GM21526 (cell line): ENCODE results near the gene SPATA24.
"Not testable (repeated sequence)": the region's sequence is repeated elsewhere in the genome, so short reads cannot be mapped to it uniquely, and the experiment has no call there.

Experiments used
- ATAC-seq: cut with Tn5 transposase; IDR thresholded peaks from one replicate; pipeline ENCODE4 v1.9.1; 2021; ENCODE audit warnings: moderate library complexity; ENCODE audit not compliant: unreplicated experiment, low FRiP score

The SPATA24 gene

DNA sequence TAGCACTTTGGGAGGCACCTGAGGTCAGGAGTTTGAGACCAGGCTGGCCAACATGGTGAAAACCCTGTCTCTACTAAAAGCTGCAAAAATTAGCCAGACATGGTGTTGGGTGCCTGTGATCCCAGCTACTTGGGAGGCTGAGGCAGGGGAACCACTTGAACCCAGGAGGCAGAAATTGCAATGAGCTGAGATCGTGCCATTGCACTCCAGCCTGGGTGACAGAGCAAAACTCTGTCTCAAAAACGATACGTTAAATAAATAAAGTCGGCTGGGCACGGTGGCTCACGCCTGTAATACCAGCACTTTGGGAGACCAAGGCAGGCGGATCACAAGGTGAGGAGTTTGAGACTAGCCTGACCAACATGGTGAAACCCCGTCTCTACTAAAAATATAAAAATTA, 48.0 kb downstream of the SPATA24 start:
- ATAC-seq: not testable (repeated sequence)

- no peak for ATAC-seq
Measured at GRCh38 chr5:139354186-139354585, 49.7 kb downstream of the SPATA24 start.

DNA sequence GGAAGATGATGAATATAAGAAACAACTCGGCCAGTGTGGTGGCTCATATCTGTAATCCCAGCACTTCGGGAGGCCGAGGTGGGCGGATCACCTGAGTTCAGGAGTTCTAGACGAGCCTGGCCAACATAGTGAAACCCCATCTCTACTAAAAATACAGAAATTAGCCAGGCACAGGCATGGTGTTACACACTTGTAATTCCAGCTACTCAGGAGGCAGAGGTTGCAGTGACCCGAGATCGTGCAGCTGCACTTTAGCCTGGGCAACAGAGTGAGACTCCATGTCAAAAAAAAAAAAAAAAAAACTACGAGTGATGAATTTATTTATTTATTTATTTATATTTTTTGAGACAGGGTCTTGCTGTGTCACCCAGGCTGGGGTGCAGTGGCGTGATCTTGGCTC, 56.0 kb downstream of the SPATA24 start:
- not testable (repeated sequence) for ATAC-seq
